CD4-positive, CD25-positive, alpha-beta regulatory T cell (primary cell): ENCODE measurements around the gene CD52. TPM values are rescaled to one million over a fixed set of nuclear protein-coding genes. Genes with fewer than 3 reads are reported as not detected.
A peak's percentile ranks its signal among the peaks of the same experiment; 100 is the strongest.

Experiments used
- ATAC-seq, 2 donors: fragments of 150-1000 bp; cut with Tn5 transposase; one replicate each; pipeline ENCODE4 v1.10.0; 2021; ENCODE audit warnings: low read depth in 2 of 2, moderate number of reproducible peaks in 2 of 2, moderate library complexity in 1 of 2
- DNase-seq, 3 donors: peaks; one replicate each; pipeline versions ENCODE4 v3.0.0 to v3.0.0-alpha.2; 2012 to 2022; ENCODE audit warnings: mixed read lengths in 1 of 3
- H3K27ac ChIP-seq: one replicate; pipeline ENCODE4 v1.7.0; 2013; ENCODE audit warnings: mild to moderate bottlenecking, low read length; ENCODE audit not compliant: insufficient read depth, poor library complexity, severe bottlenecking
- H3K27me3 ChIP-seq: one replicate; pipeline ENCODE4 v1.7.0; 2013; ENCODE audit warnings: low read length; ENCODE audit not compliant: control insufficient read depth, insufficient read depth
- H3K36me3 ChIP-seq: one replicate; pipeline ENCODE4 v1.7.0; 2013; ENCODE audit warnings: mild to moderate bottlenecking, low read length, moderate library complexity; ENCODE audit not compliant: control insufficient read depth, insufficient read depth
- H3K4me1 ChIP-seq: 2 replicates; pipeline ENCODE4 v1.7.0; 2013; ENCODE audit warnings: mild to moderate bottlenecking, low read length; ENCODE audit not compliant: insufficient read depth, control insufficient read depth, poor library complexity, severe bottlenecking
- H3K4me3 ChIP-seq: one replicate; pipeline ENCODE4 v1.7.0; 2013; ENCODE audit warnings: low read depth, mild to moderate bottlenecking, low read length, moderate library complexity
- H3K9me3 ChIP-seq, 2 experiments: 1 replicate in 1 of 2; 2 replicates in 1 of 2; pipeline ENCODE4 v1.7.0; 2013; ENCODE audit warnings: low read length in 2 of 2, mild to moderate bottlenecking in 1 of 2, moderate library complexity in 1 of 2; ENCODE audit not compliant: control insufficient read depth in 2 of 2
- H3K27ac Mint-ChIP-seq, 3 donors: one replicate each; pipeline ENCODE4 v1.8.0; 2020 to 2022; ENCODE audit warnings: mild to moderate bottlenecking in 3 of 3, mixed read lengths in 3 of 3, moderate library complexity in 2 of 3
- H3K27me3 Mint-ChIP-seq: one replicate; pipeline ENCODE4 v1.8.0; 2022; ENCODE audit warnings: mild to moderate bottlenecking, mixed read lengths
- H3K36me3 Mint-ChIP-seq: one replicate; pipeline ENCODE4 v1.8.0; 2020; ENCODE audit warnings: mixed read lengths
- H3K4me1 Mint-ChIP-seq, 4 donors: one replicate each; pipeline ENCODE4 v1.8.0; 2020 to 2022; ENCODE audit warnings: mixed read lengths in 4 of 4, mild to moderate bottlenecking in 1 of 4
- H3K4me3 Mint-ChIP-seq, 4 donors: one replicate each; pipeline ENCODE4 v1.8.0; 2020 to 2022; ENCODE audit warnings: mild to moderate bottlenecking in 4 of 4, mixed read lengths in 4 of 4, moderate library complexity in 3 of 4
- H3K9me3 Mint-ChIP-seq, 7 donors: one replicate each; pipeline ENCODE4 v1.8.0; 2020 to 2022; ENCODE audit warnings: mixed read lengths in 7 of 7, mild to moderate bottlenecking in 3 of 7, moderate library complexity in 2 of 7
- polyA plus RNA-seq, 4 donors: library from polyadenylated mRNA; unstranded; fragments of 300-500 nt; fragmentation: Illumina TruSeq; gene quantifications; one replicate each; pipeline ENCODE4 v1.2.3, GENCODE V29; 2021
- total RNA-seq: library from RNA; stranded (reverse); gene quantifications from one replicate; pipeline ENCODE4 v1.2.3, GENCODE V29; 2022

Gene CD52
- total and polyA plus RNA-seq, 5 donors from 2014 or later, result 1,528 to 12,173 (median 9,866) TPM

DNA sequence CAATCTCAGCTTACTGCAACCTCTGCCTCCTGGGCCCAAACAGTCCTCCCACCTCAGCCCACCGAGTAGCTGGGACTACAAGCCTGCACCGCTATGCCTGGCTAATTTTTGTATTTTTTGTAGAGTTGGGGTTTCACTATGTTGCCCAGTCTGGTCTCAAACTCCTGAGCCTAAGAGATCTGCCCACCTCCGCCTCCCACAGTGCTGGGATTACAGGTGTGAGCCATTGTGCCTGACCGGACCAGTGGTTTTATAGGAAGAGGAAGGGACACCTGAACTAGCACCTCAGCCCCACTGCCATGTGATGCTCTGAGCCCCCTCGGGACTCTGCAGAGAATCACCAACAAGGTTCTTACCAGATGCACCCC is 32.1 kb downstream of the CD52 start:
- no peaks in the 10 kb centered on the region for H3K27me3 Mint-ChIP-seq
- no peaks in the 10 kb centered on the region for H3K27me3 ChIP-seq
- no peaks in the 10 kb centered on the region for H3K9me3 Mint-ChIP-seq
- peaks cover 0 to 2% (median 0%) of the 10 kb centered on the region in 4 donors for H3K4me1 Mint-ChIP-seq
- H3K4me3 Mint-ChIP-seq, result no peak overlapping the region
- no peaks in the 10 kb centered on the region for H3K9me3 ChIP-seq
- no peak for DNase-seq
- peak overlapping the region in 1 of 3 donors; percentile 20 for H3K27ac Mint-ChIP-seq
- no peak overlapping the region for H3K27ac ChIP-seq
- no peaks in the 10 kb centered on the region for H3K4me1 ChIP-seq
- H3K4me3 ChIP-seq, result no peak overlapping the region
- ATAC-seq, result no peak
- no peaks in the 10 kb centered on the region for H3K36me3 Mint-ChIP-seq
- H3K36me3 ChIP-seq, result no peaks in the 10 kb centered on the region

DNA sequence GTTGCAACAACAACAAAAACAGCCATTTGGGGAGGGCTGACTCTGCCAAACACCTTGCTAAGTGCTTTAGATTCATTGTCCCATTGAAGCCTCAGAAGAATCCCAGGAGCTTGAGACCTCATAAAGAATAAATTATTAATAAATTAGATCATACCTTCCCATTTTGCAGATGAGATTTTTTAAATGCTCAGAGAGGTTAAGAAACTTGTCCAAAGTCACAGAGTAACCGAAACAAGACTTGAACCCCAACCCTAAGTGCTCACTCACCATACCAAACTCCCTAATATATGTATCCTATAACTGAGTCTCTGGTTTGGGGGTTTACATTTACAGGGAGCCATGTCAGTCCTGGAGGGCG is 32.6 kb downstream of the CD52 start:
- DNase-seq, result no peak
- Histone ChIP-seq H3K4me3 (no peak overlapping the region), H3K36me3 (no peaks in the 10 kb centered on the region), H3K27me3 (no peaks in the 10 kb centered on the region), H3K27ac (no peak overlapping the region), H3K4me1 (no peaks in the 10 kb centered on the region), H3K9me3 (no peaks in the 10 kb centered on the region)
- Mint-ChIP-seq H3K4me3 (no peak overlapping the region), H3K4me1 (peaks cover 0 to 2% (median 0%) of the 10 kb centered on the region in 4 donors), H3K27ac (peak overlapping the region in 1 of 3 donors; percentile 20), H3K27me3 (no peaks in the 10 kb centered on the region), H3K9me3 (no peaks in the 10 kb centered on the region), H3K36me3 (no peaks in the 10 kb centered on the region)
- ATAC-seq, result no peak

DNA sequence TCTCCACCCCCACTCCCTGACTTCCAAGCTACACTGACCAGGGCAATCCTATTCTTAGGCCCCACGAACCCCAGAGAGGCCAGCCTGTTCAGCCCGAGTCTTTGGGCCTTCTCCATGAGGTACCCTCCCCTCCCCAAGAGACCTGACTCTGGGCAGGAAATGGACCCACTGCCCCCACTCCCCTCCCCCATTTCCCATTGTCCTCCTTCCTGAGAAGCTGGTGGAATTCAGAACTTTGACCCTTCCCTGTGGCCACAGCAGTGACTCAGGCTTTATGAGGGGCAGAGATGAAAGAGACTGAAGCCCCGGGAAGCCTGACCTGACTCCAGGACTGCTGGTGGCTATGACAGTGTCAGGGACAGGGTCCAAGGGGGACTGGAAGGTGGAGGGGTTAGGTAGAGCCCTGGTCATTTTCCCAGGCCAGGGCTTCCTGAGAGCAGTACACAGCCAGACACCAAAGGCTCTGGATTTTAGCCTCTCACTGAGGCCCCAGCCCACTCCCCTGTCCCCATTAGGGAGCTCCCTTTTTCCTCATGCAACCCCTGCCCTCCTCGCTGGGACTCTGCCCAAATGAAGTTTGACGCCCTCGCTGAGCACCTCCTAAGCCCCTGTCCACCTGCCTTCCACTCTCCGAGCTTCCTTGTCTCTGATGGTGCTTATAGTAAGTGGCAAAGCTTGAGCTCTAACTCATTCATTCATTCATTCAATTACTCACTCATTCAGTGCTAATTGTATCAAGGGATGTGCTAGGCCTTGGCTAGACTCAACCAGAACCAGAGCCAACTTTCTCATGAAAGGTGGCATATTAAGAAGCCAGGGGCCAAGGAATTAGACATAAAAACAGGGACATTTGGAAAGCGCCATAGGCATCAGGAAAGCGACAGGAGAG is 33.2 kb downstream of the CD52 start:
- Histone ChIP-seq H3K9me3 (no peaks in the 10 kb centered on the region), H3K4me3 (no peak overlapping the region), H3K27ac (no peak overlapping the region), H3K4me1 (no peaks in the 10 kb centered on the region), H3K27me3 (no peaks in the 10 kb centered on the region), H3K36me3 (no peaks in the 10 kb centered on the region)
- Mint-ChIP-seq H3K4me3 (no peak overlapping the region), H3K27me3 (no peaks in the 10 kb centered on the region), H3K4me1 (peaks cover 0 to 4% (median 1%) of the 10 kb centered on the region in 4 donors), H3K9me3 (no peaks in the 10 kb centered on the region), H3K36me3 (no peaks in the 10 kb centered on the region), H3K27ac (peak overlapping the region in 1 of 3 donors; percentile 38)
- DNase-seq (no peak), ATAC-seq (no peak)

DNA sequence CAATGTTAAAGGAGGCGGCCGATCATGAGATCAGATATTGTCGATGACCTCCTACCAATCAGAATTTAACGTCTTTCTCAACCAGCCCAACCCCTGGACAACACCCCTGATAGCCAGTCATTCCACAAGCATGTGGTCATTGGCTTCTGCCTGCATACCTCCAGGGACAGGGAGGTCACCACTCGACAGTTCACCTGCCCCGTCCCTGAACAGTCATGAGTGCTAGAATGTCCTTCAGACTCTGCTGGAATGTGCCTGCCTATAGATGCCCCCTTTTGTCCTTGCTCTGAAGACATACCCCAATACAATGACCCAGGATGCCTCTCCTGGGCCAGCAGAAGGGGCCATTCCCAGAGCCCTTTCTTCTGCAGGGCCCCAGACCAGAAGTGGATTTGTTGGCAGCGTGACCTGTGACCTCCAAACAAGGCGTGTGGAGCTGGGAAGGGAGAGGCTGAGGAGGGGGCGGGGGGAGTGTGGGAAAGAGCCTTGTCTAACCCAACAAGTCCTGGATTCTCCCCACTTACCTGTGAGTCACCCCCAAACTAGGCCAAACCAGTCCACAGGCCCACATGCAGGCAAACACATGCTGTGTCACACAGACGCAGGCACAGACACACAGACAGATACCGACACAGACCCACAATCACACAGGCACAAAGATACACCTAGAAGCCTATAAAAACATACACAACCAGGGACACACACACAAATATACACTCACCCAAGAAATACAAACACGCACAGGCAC is 34.0 kb downstream of the CD52 start:
- no peaks in the 10 kb centered on the region for H3K4me1 ChIP-seq
- H3K9me3 ChIP-seq, result no peaks in the 10 kb centered on the region
- no peaks in the 10 kb centered on the region for H3K36me3 Mint-ChIP-seq
- no peak overlapping the region for H3K27ac Mint-ChIP-seq
- no peaks in the 10 kb centered on the region for H3K36me3 ChIP-seq
- no peak overlapping the region for H3K4me3 ChIP-seq
- ATAC-seq (no peak), DNase-seq (no peak)
- peaks cover 0 to 5% (median 1%) of the 10 kb centered on the region in 4 donors for H3K4me1 Mint-ChIP-seq
- no peaks in the 10 kb centered on the region for H3K27me3 Mint-ChIP-seq
- no peak overlapping the region for H3K27ac ChIP-seq
- no peaks in the 10 kb centered on the region for H3K9me3 Mint-ChIP-seq
- no peaks in the 10 kb centered on the region for H3K27me3 ChIP-seq
- no peak overlapping the region for H3K4me3 Mint-ChIP-seq

DNA sequence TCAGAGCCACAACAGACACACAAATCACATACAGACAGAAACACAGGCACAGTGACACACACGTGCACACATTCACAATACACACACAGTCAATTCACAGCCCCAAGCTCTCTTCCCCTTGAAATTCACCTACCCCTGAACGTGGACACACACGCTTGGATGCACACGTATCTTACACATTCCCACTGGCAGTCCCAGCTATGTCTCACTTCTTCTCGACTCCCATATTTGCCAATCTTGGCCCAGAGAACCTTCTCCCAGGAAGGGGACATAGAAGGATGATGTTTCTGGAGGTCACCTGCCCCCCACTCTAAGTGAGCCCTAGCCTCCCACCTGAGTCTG is 34.6 kb downstream of the CD52 start:
- no peak for DNase-seq
- Mint-ChIP-seq H3K27me3 (no peaks in the 10 kb centered on the region), H3K4me1 (peaks cover 0 to 5% (median 1%) of the 10 kb centered on the region in 4 donors), H3K36me3 (no peaks in the 10 kb centered on the region), H3K4me3 (no peak overlapping the region), H3K27ac (no peak overlapping the region), H3K9me3 (no peaks in the 10 kb centered on the region)
- ATAC-seq, result no peak
- Histone ChIP-seq H3K4me3 (no peak overlapping the region), H3K36me3 (no peaks in the 10 kb centered on the region), H3K4me1 (no peaks in the 10 kb centered on the region), H3K9me3 (no peaks in the 10 kb centered on the region), H3K27me3 (no peaks in the 10 kb centered on the region), H3K27ac (no peak overlapping the region)

DNA sequence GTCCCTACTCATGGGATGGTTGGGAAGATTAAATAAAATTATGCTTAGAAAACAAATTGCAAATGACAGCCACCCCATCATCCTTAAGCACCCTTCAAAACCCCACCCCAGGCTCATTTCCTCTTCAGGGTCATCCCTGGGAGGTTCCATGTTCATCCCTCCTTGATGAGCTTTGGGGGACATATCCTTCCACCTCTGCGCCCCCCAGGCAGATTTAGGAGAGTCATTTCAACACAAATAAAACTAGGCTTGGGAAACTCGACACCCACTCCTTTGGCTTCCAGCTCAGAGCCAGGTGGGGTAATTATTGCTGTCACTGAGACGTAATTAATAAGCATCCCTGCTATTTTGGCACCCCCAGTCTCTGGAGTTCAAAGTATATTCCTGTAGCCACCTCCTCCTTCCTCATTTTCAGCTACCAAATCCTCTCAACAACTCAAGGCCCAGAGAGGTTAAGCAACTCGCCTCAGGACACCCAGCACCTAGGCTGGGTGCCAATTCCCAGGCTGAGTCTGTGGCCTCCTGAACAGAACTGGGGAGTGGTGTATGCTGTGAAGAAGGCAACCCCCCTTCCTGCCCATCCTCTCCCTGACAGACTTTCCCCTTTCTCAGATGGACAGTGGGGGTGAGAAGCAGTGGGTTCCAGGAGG is 35.6 kb downstream of the CD52 start:
- no peaks in the 10 kb centered on the region for H3K27me3 ChIP-seq
- peaks cover under 1% of the 10 kb centered on the region for H3K4me1 ChIP-seq
- Mint-ChIP-seq H3K27ac (no peak overlapping the region), H3K36me3 (no peaks in the 10 kb centered on the region), H3K27me3 (no peaks in the 10 kb centered on the region), H3K4me3 (no peak overlapping the region), H3K9me3 (no peaks in the 10 kb centered on the region), H3K4me1 (peaks cover 0 to 6% (median 4%) of the 10 kb centered on the region in 4 donors)
- no peaks in the 10 kb centered on the region for H3K9me3 ChIP-seq
- no peak for DNase-seq
- H3K4me3 ChIP-seq, result no peak overlapping the region
- H3K36me3 ChIP-seq, result no peaks in the 10 kb centered on the region
- no peak overlapping the region for H3K27ac ChIP-seq
- no peak for ATAC-seq

DNA sequence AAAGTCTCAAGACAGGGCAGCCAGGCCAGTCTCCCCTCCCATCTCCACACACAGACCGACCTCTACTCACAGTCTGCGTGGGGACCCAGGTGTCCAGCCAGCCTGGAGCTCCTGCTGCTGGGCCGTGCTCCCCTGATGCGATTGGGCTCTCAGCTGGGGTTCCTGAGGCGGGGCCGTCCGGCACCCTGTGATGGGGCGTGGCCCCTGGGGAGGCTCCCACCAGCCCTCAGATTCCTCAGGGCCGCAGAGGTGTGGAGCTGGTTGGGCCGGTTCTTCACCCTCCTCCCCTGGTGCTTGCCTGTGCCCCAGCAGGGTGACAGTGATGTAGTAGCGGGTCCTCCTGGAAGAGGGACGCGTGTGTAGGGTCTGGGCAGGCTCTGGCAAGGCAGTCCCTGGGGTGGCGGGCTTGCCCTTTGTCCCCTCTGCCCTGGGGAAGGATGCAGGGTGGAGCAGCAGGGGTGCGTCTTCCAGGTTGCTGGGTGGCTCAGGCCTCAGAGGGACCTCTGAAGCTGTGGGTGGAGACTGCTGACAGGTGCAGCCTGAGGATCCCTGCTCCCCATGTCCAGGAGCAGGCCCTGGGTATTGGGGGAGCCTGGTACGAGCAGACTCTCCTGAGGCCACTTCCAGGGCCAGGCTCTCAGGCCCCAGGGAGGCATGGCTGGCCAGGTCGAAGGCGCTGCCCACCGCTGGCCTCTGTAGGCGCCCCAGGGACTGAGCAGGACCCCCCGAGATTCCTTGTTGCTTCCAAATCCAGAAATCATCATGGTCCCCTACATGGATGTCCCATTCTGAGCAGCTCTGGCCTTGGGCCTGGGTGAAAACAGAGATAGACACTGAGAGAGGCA is 36.4 kb downstream of the CD52 start, which contains the start of gene CRYBG2:
Gene CRYBG2 (minus strand): TSS at position 155 of the 845 bp plus-strand sequence. CDS start 7,473 bp downstream, outside the sequence.
- no peaks in the 10 kb centered on the region for H3K27me3 Mint-ChIP-seq

More for the DNA sequence above, 36.4 kb downstream of the CD52 start, which contains the start of gene CRYBG2:
- Histone ChIP-seq H3K4me1 (peaks cover 10% of the 10 kb centered on the region), H3K27ac (no peak within 1 kb of the TSS), H3K4me3 (no peak within 1 kb of the TSS), H3K36me3 (no peaks in the 10 kb centered on the region), H3K27me3 (no peaks in the 10 kb centered on the region), H3K9me3 (no peaks in the 10 kb centered on the region)
- DNase-seq (no peak), ATAC-seq (no peak)
- Mint-ChIP-seq H3K9me3 (no peaks in the 10 kb centered on the region), H3K36me3 (no peaks in the 10 kb centered on the region), H3K4me1 (peaks cover 0 to 15% (median 12%) of the 10 kb centered on the region in 4 donors), H3K4me3 (no peak within 1 kb of the TSS), H3K27ac (no peak within 1 kb of the TSS)
